Psoas muscle (tissue), 8 donors: ENCODE results near the gene HOXB1. TPM values are rescaled to one million over a fixed set of nuclear protein-coding genes. Genes with fewer than 3 reads are reported as not detected.
A peak's percentile ranks its signal among the peaks of the same experiment; 100 is the strongest.

Experiments
- ATAC-seq, 4 donors: fragments of 200-7000 bp; cut with Tn5 transposase; one replicate each; pipeline ENCODE4 v1.9.1; 2020; ENCODE audit warnings: moderate library complexity in 3 of 4, mild to moderate bottlenecking in 2 of 4
- DNase-seq, 2 donors: peaks; one replicate each; pipeline ENCODE4 v3.0.0-alpha.2; 2020
- H3K27ac ChIP-seq: fragments of 200-600 bp; one replicate; pipeline ENCODE4 v1.8.0; 2022
- H3K27me3 ChIP-seq, 3 donors: fragments of 200-600 bp in 1 of 3; one replicate each; pipeline versions ENCODE4 v1.6.1 to v1.8.0; 2013 to 2022; ENCODE audit warnings: low read length in 2 of 3, mild to moderate bottlenecking in 2 of 3, moderate library complexity in 1 of 3; ENCODE audit not compliant: insufficient read depth in 3 of 3
- H3K36me3 ChIP-seq, 2 donors: fragments of 200-600 bp in 1 of 2; one replicate each; pipeline versions ENCODE4 v1.6.1 to v1.8.0; 2013 to 2022; ENCODE audit warnings: low read depth in 1 of 2, mild to moderate bottlenecking in 1 of 2, moderate library complexity in 1 of 2; ENCODE audit not compliant: insufficient read depth in 1 of 2
- H3K4me1 ChIP-seq: fragments of 200-600 bp; one replicate; pipeline ENCODE4 v1.8.0; 2022
- H3K4me3 ChIP-seq: fragments of 200-600 bp; one replicate; pipeline ENCODE4 v1.8.0; 2022; ENCODE audit warnings: mild to moderate bottlenecking
- H3K9me3 ChIP-seq: fragments of 200-600 bp; one replicate; pipeline ENCODE4 v1.8.0; 2022
- CTCF ChIP-seq: fragments of 200-600 bp; IDR thresholded peaks from one replicate; pipeline ENCODE4 v1.8.0; 2022; ENCODE audit warnings: antibody characterized with exemption
- WGBS, 3 donors: extraction: QIAGEN DNeasy Blood & Tissue Kit; methylation state at CpG; one replicate each; pipeline versions ENCODE4 v1.1.6 to v1.1.7; 2013; 5-methylcytosine and 5-hydroxymethylcytosine counted together
- intact Hi-C, 2 donors: fragments of 100-400 bp; cut with DNase I; formaldehyde crosslinking; loops; one replicate each; pipeline versions ENCODE4 v1.11.0 to v1.14.2; 2022
- polyA plus RNA-seq, 3 donors: library from polyadenylated mRNA; stranded (reverse); fragments of 200-250 nt; gene quantifications; one replicate each; pipeline ENCODE4 v1.2.3, GENCODE V29; 2013
- total RNA-seq, 4 donors: library from RNA; stranded (reverse); fragmentation: NEBNext Ultra II Directional in 2 of 4; extraction: Animal tissue kit (Norgen Biotek cat#: 25700) in 2 of 4; gene quantifications; one replicate each; pipeline versions ENCODE4 v1.2.1 to v1.2.4, GENCODE V29; 2021 to 2023
- donor health status: healthy with polysubstance abuse.
- donor health status: DM: no; HTN: no; CAD: no; lungs with moderate emphysema.
- donor health status: Bipolar disorder and iron deficiency.
- donor health status: healthy.
- donor health status: DM: yes; HTN: yes; CAD: no.
- donor health status: DM: no; HTN: no; CAD: no.
- donor health status: DM: no; HTN: no; CAD: no.
- donor health status: DM: yes; HTN: yes; CAD: no.

Gene HOXB1
- total and polyA plus RNA-seq, 7 donors: not detected

GRCh38 chr17:48577946-48578615, 47.3 kb upstream of the HOXB1 start, which contains the start of gene HOXB4:
Gene HOXB4 (minus strand): TSS chr17:48578350. CDS start chr17:48578319, 31 bp downstream.
- no peaks in the 10 kb centered on the region for H3K36me3 ChIP-seq
- H3K4me3 ChIP-seq: peak within 1 kb of the TSS; percentile 73
- ATAC-seq: peak; percentile 57 to 76 (median 60)
- peak; percentile 80 to 81 for DNase-seq
- H3K9me3 ChIP-seq: no peaks in the 10 kb centered on the region
- H3K27ac ChIP-seq: peak within 1 kb of the TSS; percentile 65
- TF ChIP-seq CTCF: no peak
- WGBS, 3 donors: 1 to 3% (median 2%) methylated on average over 34 to 56 of the region's 58 CpGs
- peaks cover 0 to 96% (median 33%) of the 10 kb centered on the region in 3 donors for H3K27me3 ChIP-seq
- H3K4me1 ChIP-seq: no peaks in the 10 kb centered on the region
- intact Hi-C loops: no loop called here

- intact Hi-C loops: no loop called here
- Histone ChIP-seq H3K36me3 (no peaks in the 10 kb centered on the region), H3K9me3 (no peaks in the 10 kb centered on the region), H3K4me3 (peak overlapping the region; percentile 73), H3K27ac (peak overlapping the region; percentile 65), H3K4me1 (no peaks in the 10 kb centered on the region), H3K27me3 (peaks cover 1 to 91% (median 29%) of the 10 kb centered on the region in 3 donors)
- DNase-seq: no peak
- 12 to 14% (median 12%) methylated on average over 13 to 19 of the region's 19 CpGs for WGBS, 3 donors
- TF ChIP-seq CTCF: no peak
- ATAC-seq: no peak
Observed at GRCh38 chr17:48577330-48577945, 46.6 kb upstream of the HOXB1 start.

- no peaks in the 10 kb centered on the region for H3K9me3 ChIP-seq
- peak overlapping the region; percentile 6 for H3K27ac ChIP-seq
- H3K27me3 ChIP-seq: peaks cover 4 to 83% (median 25%) of the 10 kb centered on the region in 3 donors
- peak in 2 of 4 donors; percentile 26 to 42 for ATAC-seq
- 18 to 24% (median 18%) methylated on average over 32 to 43 of the region's 43 CpGs for WGBS, 3 donors
- DNase-seq: peak in 1 of 2 donors; percentile 78
- peak overlapping the region; percentile 73 for H3K4me3 ChIP-seq
- no peaks in the 10 kb centered on the region for H3K4me1 ChIP-seq
- no peaks in the 10 kb centered on the region for H3K36me3 ChIP-seq
- intact Hi-C loops: no loop called here
- TF ChIP-seq CTCF: no peak
Observed at GRCh38 chr17:48576479-48577309, 45.9 kb upstream of the HOXB1 start.

- H3K4me3 ChIP-seq: peak overlapping the region; percentile 73
Observed at GRCh38 chr17:48575673-48576478, 45.1 kb upstream of the HOXB1 start.

More at GRCh38 chr17:48575673-48576478, 45.1 kb upstream of the HOXB1 start:
- WGBS, 3 donors: 29 to 43% (median 34%) methylated on average over 22 of the region's 22 CpGs
- Histone ChIP-seq H3K9me3 (no peaks in the 10 kb centered on the region), H3K36me3 (no peaks in the 10 kb centered on the region), H3K27ac (peak overlapping the region; percentile 6), H3K4me1 (no peaks in the 10 kb centered on the region), H3K27me3 (peaks cover 4 to 79% (median 20%) of the 10 kb centered on the region in 3 donors)
- ATAC-seq (no peak), DNase-seq (no peak)
- TF ChIP-seq CTCF: no peak
- intact Hi-C loops: no loop called here
